Fibroblast of skin of abdomen (primary cell): ENCODE data around the gene NT5C3A.
A peak's percentile ranks its signal among the peaks of the same experiment; 100 is the strongest.
"Not testable (repeated sequence)": the region's sequence is repeated elsewhere in the genome, so short reads cannot be mapped to it uniquely, and the experiment has no call there.

Experiments used
- DNase-seq: peaks from one replicate; pipeline ENCODE4 v3.0.0-alpha.2; 2013

NT5C3A gene

DNA sequence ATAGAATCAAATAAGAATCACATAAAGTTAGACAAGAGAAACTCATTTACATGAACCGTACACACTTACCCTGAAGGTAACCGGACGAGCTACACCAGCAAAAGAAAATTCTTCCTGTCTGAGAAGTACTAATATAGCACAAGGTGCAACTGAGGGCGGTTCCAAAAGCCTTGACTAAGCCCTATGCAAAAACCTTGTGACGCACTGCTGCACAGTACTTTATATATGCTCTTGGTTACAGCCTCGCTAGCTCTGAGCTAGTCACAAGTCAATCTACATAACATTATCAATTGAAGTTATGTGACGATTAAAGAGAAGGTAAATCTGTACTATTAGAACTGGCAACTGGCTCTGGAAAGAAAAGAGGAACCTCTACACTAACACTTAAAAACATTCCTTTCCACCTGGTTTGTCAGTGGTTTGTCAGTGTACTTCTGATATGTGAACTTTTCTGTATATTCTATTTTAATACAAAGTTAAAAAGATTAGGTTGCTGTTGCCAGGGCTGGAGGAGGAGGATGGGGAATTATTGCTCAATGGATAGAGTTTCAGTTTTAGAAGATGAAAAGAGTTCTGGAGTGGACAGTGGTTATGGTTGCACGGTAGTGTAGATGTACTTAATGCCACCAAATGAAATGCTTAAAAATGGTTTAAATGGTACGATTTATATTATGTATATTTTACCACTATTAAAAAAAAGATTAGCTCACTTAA, 21.6 kb downstream of the NT5C3A start:
- DNase-seq: no peak

GRCh38 chr7:33039903-33040292, 22.7 kb downstream of the NT5C3A start:
- DNase-seq: no peak

- DNase-seq: no peak
Observed at GRCh38 chr7:33039257-33039902, 23.2 kb downstream of the NT5C3A start.

- no peak for DNase-seq
Observed at GRCh38 chr7:33038639-33039038, 23.9 kb downstream of the NT5C3A start.

GRCh38 chr7:33035776-33036175, 26.8 kb downstream of the NT5C3A start:
- no peak for DNase-seq

GRCh38 chr7:33024189-33024757, 38.3 kb downstream of the NT5C3A start:
- DNase-seq: no peak

DNA sequence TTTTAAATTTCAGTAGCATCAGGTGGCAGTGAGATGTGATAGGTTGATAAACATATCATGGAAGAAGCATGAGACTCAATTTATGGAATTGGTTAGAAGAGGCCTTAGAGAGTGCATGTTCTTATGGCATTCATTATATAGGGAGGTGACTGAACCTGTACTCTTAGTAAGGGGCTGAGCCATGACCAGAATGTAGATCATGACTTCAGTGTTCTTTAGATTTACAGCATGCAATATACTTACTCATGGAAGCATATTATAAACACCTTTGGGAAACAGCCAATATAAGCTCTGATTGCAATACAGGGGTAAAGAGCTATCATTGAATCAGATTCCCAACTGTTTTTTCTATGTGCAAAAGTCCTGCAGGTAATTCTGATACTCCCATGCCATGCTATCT, 50.2 kb downstream of the NT5C3A start:
- no peak for DNase-seq

DNA sequence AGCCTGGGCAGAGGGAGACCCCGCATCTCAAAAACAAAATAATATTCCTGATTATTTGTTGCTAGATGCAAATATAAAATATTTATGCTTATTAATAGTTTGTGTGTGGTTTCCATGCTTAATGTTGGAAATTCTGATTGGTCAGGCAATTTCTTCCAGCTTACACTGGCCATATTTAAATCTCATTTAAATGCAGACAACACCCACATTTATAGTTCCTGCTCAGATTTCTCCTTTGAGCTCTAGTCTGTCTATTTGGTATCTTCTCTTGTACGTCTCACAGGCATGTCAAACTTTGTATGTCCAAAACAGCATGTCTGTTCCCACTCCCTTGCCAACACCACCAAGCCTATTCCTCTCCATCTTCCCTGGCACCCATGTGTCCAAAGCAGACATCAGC, 52.8 kb downstream of the NT5C3A start:
- DNase-seq: no peak

DNA sequence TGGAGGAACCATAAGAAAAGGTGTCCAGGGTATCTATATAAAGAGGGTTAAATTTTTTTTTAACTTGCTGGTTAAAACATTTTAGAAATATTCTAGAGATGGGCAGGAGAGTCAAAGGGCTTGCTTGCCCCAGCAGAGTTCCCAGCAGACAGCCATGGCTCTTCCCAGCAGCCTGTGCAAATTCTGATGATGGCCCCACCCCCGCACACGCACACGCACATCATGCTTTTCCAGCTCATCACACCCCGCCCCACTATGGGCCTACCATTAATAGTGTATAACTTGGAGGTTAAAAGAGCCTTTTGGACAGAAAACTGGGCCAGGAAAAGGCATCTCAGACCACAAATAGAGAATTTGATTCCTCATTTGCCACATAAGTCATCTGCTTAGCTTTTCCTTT, 56.9 kb downstream of the NT5C3A start:
- not testable (repeated sequence) for DNase-seq

DNA sequence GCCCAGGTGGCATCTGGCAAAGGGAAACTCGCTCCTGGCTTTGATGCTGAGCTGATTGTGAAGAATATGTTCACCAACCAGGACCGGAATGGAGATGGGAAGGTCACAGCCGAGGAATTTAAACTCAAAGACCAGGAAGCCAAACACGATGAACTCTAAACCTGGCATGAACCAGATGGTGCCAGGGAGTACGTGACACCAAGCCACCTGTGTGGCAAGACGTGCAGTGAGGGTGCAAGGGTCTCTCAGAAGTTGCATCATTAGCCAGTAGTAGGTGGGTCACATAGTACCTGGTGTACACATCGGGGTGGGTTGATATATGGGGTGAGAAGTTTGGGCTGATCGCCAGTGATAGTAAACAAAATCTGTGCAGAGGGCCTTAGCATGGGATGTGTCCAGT, 57.4 kb downstream of the NT5C3A start:
- not testable (repeated sequence) for DNase-seq

GRCh38 chr7:33004104-33004616, 58.4 kb downstream of the NT5C3A start:
- not testable (repeated sequence) for DNase-seq

DNA sequence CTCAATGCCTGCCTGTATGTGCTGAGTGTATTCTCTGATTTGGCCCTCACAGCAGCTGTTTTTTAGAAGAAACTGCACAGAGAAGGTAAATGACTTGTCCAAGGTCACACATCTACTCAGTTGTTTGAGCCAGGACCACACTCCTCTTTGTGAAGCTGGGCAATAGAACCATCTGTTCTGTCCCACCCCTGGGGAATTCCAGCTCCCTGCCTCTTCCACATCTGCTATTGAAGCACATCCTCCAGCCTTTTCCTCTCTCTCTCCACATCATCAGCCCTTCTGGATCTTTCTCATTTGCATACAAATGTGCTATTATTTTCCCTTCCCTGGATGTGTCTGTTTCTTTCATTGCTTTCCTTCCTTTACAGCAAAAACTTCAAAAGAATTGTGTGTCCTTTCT, 59.5 kb downstream of the NT5C3A start:
- DNase-seq: not testable (repeated sequence)

- not testable (repeated sequence) for DNase-seq
Observed at GRCh38 chr7:32999380-32999779, 63.2 kb downstream of the NT5C3A start.

- peak; percentile 92 for DNase-seq
Observed at GRCh38 chr7:32998361-32999171, 64.0 kb downstream of the NT5C3A start.

DNA sequence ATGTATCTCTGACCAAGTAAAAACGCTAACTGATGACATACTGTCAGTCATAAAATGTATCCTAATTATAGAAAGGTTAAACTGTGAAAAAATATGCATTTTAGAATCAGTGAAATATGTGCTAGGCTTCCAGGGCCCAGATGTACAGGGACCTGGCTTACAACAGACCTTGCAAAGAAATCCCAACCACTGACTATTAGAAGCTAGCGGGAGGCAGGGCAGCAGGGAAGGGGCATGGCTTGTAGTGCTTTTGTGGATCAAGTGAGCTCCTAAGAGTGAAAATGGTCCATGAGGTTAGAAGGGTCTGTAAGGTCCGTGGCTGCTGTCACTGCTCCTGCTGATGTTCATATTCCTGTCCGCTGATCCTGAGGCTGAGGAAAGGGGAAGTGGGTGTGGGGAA, 64.6 kb downstream of the NT5C3A start:
- DNase-seq: peak; percentile 34

DNA sequence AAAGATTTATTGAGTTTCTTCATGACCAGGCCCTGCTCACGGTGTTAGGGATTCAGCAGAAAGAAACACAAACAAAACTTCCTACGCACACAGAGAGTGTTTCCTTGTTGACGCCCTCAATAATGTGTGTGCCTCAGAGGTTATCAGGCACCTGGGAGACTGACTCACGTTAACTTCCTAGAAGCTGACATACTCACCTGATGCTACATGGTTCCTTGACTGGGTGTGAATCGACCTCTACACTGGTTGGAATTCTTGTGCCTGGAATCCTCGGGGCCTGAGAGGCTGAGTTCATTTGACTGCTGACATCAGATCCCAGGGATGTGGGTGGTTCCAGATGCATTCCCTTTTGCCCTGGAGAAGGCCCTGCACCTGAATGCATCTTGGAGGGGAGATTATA, 69.8 kb downstream of the NT5C3A start:
- not testable (repeated sequence) for DNase-seq

- not testable (repeated sequence) for DNase-seq
Observed at GRCh38 chr7:32991975-32992700, 70.4 kb downstream of the NT5C3A start.

DNA sequence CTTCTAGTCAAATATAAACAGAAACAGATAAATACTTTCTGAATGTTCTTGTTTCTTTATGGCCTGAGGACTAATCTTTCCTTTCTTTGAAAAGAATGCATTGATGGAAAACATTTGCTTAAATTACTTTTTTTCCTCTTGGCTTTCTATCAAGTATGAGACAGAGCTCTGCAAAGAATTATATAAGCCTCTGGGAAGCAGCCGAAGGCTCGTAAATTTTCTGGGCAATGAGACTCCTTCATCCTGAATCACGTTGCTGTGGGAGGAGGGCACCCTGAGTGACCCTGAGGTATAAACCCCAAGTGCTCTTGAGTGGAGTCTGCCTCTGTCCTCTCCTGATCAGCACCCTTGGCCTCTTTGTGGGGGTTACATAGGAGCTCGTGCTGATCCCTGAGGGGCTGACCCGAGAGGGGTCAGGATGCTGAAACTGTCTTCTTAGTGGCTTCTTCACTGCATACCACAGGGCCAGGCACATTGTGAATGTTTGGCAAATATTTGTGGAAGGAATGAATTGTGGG, 71.4 kb downstream of the NT5C3A start:
- DNase-seq: peak; percentile 90

DNA sequence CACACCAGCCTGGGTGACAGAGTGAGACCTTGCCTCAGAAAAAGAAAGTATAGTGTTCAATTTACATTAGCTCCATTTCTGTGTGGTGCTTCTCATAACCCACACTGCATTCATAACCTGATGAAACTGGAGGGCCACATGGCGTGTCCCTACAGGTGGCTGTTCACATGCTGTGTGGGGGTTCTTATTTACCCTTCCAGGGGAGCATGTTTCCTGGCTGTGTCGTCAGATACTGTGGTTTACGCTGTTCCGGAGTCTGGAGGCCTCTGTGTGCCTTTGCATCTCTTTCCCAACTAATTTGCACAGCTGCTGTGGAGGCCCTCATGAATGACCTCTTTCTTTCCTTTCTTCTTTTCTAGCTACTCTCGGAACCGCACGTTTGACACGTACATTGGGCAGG, 74.4 kb downstream of the NT5C3A start:
- DNase-seq: not testable (repeated sequence)

DNA sequence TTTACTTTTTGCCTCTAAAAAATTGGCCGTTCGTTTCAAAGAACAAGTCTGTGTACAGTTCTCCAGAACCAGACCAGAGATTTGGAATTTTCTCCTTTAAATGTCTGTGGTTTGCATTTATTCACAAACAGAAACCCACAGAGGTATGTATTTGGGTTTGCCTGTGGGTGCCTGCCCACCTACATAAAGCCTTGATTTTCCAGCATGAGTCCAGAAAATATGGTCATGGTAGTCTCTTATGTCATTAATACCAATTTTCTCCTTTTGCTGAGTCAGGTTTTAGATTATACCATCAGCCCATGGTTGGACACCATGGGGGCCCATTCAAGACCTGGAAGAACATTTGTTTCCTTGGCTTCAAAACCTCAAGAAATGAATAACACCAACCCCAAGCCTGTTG, 82.7 kb downstream of the NT5C3A start:
- peak; percentile 66 for DNase-seq

GRCh38 chr7:32979246-32979645, 83.3 kb downstream of the NT5C3A start:
- peak; percentile 98 for DNase-seq

- peak; percentile 23 for DNase-seq
Observed at GRCh38 chr7:32977159-32977558, 85.4 kb downstream of the NT5C3A start.
